Measurements from ENCODE around the gene TBXT. TPM values are rescaled to one million over a fixed set of nuclear protein-coding genes. Genes with fewer than 3 reads are reported as not detected.
"Not testable (repeated sequence)": the region's sequence is repeated elsewhere in the genome, so short reads cannot be mapped to it uniquely, and the experiment has no call there.

TBXT gene, protein sequence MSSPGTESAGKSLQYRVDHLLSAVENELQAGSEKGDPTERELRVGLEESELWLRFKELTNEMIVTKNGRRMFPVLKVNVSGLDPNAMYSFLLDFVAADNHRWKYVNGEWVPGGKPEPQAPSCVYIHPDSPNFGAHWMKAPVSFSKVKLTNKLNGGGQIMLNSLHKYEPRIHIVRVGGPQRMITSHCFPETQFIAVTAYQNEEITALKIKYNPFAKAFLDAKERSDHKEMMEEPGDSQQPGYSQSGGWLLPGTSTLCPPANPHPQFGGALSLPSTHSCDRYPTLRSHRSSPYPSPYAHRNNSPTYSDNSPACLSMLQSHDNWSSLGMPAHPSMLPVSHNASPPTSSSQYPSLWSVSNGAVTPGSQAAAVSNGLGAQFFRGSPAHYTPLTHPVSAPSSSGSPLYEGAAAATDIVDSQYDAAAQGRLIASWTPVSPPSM
- polyA plus RNA-seq (2013, experiment 1 of 2; ENCODE audit: insufficient read length) = not detected
- polyA plus RNA-seq (2013, experiment 2 of 2; ENCODE audit: insufficient read length) = not detected

DNA sequence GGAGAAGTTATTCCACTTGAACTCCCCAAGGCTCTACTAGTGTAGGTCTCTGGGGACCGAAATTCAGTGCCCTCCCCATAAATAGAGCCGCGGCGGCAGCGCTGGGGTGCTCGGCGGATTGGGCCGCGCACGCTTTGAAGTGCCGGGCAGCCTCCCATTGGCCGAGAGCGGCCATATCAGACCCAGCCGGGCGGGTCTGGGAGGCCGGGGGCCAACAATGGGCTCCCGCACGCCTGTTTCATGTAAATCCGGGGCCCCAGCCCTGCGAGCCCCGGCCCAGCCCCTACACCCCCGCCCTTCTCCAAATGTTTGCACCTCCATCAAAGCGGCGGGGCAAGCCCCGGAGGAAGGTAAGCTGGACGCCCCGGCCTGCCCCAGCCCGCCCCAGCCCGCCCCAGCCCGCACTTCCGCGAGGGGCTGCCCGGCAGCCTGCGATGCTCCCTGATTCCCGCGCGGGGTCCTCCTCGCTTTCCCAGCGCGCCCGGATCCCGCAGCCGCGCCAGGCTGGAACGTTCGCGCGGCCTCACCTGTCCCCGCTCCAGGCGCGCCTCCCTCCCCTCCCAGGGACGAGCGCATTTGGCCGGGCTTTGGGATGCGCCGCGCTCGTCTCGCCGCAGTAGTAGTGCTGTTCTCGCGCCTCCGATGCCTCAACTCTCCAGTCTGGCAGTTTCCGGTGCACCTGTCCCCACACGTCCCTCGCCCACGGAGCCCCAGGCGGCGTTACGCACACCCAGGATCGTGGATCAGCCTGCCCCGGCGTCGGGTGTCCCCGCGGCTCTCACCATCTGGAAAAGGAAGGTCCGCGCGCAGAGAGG, at the start of gene TBXT:
Gene TBXT, minus strand, starts transcription at position 51 of the 815 bp plus-strand sequence. CDS start 260 bp downstream, outside the sequence.
- no peak for DNase-seq

DNA sequence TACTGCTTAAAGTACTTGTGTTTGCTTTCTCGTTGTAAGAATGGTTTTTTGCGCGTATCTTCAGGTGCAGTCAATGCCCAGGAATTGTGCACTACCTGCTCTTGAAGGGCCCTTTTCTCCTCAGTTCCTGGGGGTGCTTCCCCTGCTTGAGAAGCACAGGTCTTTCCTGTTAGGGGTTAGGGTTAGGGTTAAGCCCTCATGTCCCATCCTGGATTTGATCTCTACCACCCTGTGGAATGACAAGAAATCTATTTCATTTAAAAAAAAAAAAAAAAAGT, 39.6 kb upstream of the TBXT start:
- DNase-seq = no peak

DNA sequence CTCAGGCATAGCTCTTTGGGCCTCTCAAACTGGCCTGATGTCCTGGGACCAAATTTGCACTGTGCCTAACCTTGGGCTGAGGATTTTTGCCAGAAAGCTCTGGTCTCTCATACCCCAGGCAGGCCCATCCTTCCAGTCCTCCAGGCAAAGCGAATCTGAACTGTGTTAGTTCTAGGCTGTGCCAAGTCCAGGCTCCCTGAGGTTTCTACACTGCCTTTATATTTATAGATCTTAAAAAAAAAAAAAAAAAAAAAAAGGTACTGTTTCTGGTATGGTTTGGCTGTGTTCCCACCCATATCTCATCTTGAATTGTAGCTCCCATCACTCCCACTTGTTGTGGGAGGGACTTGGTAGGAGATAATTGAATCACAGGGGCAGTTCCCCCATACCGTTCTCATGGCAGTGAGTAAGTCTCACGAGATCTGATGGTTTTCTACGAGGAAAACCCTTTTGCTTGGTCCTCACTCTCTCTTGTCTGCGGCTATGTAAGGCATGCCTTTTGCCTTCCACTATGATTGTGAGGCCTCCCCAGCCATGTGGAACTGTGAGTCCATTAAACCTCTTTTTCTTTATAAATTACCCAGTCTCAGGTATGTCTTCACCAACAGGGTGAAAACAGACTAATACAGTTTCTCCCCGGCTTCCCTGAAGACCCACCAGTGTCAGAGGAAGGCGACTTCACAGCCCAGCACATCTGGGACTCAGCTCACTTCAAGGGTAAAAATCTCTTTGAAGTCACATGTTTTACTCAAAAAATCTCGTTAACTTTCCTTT, 39.0 kb upstream of the TBXT start:
- no peak for DNase-seq

DNA sequence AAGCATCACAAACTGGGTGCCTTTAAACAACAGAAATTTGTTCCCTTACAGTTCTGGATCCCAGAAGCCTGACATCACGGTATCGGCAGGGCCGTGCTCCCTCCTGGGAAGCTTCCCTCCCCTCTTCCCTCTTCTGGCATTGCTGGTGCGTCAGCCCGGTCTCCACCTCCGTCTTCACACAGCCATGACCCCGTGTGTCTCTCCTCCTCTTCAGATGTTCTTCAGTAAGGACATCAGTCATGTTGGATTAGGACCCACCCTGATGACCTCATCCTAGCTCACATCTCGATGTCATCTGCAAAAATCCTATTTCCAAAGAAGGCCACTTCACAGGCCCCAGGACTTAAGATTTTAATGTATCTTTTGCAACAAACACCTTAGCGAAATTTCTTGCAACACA, 38.4 kb upstream of the TBXT start:
- no peak for DNase-seq

DNA sequence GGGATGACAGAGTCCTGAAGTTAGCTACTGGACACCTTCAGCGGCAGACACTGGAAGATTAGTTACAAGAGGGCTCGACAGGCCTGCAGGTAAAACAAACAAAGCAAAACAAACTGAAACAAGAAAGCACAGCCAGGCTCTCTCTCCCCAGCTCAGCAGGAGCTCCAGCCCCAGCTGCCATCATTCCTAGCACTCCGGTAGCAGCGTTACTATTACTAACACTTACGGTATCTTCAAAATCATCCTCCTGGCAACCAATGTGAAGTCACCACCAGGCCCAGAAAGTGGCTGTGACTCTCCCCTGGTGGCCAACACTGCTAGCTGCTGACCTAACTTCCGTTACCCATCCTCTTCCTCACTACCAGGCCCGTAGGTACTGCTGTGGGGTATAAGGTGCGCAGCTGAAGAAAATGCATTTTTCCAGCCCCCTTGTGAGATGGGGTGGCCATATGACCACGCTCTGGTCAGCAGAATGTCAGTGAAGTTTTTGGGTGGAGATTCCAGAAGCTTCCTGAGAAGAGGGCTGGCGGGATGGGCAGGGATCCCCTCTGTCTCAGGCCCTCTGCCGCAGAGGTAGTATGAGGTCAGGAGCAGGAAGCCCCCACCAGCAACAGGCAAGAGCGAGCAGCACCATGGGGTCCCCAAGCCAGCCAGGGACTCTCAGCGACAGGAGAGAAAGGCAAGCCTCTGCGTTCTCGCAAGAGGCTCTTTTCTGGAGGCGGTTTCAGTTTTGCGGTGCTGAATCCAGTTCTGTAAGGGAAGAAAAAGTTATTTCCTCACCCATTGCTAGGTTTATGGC, 37.4 kb upstream of the TBXT start:
- no peak for DNase-seq

DNA sequence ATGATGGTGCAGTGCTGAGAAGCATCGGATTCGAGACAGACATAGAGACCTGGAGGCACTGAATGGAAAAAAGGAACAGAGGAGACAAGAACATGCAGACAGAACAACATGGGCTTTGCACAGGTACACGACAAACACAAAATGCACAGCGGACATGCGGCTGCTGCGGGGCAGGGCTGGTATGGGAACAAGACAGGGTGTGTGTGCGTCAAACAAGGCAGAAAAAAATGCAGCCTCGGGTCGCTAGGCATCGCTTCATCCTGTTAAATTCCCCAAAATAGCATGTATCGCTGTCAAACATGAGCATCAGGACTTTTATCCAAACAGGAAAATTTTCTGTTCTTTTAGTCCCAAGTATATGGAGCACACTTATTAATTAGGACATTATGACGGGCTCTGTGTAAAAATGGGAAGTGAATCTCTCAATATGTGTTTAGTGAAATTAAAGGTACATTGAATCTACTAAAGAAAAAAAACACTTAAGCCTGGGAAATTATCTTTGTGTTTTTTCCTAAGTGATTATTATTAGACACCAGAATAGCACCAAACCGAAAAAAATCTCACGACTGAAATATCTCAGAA, 36.1 kb upstream of the TBXT start:
- no peak for DNase-seq

DNA sequence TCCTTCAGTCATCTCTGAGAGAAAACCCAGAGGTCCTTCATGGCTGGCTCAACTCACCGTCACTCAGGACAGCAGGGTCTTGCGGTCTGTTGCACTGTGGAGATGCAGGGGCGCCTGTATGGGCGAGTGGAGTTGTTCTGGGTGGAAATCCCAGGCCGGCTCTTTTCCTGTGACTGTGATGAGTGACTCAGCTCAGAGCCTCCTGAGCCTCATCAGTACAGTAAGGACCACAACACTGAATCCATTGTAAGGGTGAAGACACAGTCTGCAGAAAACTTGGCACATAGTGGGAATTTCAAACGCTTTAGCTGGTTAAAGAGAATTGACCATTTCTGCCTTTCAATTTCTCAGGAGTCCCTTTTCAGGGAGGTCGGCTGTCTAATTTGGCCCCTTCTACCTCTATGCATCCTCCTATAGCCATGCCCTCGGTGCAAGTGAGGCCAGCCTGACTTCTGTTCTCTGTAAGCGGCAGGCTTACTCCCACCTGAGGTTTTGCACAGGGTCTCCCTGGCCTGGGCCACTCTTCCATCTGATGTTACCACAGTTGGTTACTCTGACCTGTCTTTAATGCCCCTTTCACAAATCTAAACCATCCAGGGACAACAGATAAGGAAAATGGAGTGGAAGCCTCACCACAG, 35.5 kb upstream of the TBXT start:
- DNase-seq = no peak

DNA sequence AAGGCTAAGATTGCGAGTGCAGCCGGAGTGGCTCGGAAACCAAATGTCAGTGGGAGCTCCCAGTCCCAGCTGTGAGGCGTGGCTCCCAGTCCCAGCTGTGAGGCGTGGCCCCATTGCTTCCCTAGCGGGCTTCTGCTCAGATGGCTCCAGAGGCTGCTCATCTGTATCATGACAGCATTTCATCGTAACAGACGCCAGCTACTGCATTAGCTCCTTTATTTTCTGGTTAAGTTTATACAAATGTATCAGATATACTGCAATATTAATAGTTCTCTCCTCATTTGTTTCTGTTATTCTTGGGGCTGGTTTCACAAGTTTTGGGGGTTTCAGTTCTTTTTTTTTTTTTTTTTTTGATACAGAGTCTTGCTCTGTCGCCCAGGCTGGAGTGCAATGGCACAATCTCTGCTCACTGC, 34.7 kb upstream of the TBXT start:
- DNase-seq = no peak

DNA sequence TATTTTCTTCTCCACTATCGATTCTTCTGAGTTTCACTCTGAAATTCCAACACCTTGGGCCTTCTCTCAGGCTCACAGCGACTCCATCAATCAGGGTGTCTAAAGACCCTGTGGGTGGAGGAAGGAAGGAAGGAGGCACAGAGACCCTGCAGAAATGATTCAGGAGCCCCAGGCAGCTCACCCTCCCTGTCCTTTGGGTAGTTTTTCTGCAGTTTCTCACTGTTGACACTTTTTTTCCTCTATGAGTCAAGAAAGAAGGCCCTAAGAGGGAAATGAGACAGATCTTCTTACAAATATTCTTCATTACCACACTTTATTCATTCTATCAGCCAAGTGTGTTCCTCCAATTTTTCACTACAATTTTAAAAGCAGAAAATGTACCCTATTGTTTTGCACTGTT, 34.2 kb upstream of the TBXT start:
- DNase-seq = no peak

DNA sequence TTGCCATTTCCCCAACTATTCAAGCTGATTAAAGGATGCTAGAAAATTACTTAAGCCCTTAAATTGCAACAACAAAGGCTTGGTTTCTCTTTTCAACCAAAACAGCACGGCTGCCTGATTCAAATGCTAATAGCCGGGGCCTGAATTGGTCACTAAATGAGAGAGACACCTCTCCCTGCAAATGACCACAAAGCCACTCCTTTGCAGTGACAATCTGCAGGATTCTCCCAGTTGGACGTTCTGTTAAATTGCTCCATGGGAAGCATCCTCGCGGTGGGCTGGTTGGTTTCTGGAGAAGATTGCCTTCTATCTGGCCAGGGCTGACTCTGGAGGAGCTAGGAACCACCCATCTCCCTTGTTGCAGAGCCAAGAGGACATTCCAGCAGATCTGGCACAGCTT, 29.7 kb upstream of the TBXT start:
- no peak for DNase-seq

DNA sequence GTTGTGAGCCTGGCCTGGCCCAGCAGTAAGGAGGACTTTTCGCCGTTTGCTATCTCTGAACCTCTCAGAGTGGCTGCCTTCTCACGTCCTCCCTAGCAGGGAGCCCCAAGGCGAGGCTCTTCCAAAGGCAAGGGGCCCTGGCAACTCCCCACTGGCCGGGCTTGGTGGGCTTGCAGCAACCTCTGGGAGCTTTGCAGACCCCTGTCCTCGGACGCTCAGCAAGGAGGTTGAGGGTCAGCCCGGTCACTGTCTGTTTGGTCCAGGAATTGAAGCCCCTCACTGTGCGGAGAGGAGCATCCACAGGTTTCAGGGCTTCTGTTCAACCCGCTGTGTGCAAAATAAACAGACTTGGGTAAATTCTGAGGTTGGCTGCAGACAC, 28.2 kb upstream of the TBXT start:
- no peak for DNase-seq

DNA sequence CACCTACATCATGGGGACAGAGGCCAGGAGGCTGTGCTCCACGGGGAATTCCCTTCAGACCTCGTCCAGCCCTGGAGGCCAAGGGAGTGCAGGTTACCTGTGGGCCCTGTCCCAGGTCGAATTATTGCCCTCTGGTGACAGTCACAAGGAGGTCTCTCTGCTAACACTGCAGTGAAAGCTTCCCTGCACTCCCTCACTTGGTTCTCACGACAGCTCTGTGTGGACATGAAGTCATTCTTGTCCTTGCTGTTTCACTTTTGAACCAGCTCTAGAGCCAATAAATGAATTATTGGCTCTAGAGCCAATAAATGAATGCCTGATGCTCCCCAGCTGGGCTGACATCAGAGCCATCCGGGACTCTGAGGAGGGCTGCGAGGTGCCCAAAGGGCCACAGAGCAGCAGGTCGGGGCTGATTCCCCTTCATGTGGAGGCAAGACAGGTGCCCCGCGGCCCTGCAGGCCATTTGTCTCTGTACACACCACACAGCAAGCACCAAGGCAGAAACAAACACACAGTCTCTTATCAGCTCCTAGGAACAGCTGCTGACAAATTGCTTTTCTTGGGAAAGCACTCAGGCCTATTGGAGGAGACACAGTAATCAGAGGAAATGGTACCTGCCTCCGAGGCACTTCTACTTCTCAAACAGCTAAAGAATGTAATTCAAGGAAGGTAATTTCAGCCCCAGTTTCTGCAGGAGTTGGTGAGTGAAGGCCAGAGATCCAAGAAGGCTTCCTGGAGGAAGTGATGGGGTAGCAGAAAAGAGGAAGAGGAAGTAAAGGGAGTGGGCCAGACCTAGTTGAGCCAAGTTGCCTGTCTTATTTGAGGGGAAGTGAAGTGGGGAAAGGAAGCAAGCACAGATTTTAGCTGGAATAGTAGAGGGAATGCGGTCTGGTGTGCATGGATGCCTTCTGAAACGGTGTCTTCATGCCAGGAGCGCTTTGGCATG, 27.5 kb upstream of the TBXT start:
- DNase-seq = no peak

DNA sequence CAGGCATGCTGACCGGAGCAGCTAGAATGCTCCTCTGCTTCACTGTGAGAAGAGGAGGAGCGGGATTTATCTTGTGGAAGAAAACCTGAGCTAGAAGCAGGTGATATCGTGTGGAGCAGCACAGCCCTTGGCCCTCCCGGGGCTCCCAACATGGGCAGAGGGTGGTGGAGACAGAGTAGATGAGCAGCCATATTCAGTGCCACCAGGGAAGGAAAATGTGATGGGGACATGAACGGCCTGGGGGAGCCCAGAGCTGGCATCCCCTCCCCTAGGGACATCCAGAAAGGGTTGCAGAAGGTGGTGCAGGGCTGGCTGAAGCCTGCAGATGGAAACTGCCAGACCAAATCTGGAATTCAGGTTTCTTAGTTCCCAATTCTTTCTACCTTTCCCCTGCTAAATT, 24.9 kb upstream of the TBXT start:
- no peak for DNase-seq

DNA sequence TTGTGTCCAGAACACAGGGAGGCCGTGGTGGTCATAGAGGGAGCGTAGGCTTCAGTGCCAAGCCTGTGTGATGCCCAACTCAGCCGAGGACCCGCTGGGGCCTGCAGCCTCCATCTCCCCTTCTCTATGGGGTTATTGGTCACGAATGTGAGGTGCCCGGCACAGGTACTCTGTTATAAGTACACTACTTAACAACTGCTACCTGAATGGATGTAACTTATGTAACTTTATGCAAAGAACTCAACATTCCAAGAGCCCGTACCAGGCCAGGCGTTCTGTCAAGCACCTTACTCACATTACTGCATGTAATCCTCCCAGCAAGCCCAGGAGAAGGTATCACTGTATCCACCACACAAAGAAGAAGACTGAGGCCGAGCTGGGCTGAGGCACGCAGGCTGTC, 24.5 kb upstream of the TBXT start:
- no peak for DNase-seq

DNA sequence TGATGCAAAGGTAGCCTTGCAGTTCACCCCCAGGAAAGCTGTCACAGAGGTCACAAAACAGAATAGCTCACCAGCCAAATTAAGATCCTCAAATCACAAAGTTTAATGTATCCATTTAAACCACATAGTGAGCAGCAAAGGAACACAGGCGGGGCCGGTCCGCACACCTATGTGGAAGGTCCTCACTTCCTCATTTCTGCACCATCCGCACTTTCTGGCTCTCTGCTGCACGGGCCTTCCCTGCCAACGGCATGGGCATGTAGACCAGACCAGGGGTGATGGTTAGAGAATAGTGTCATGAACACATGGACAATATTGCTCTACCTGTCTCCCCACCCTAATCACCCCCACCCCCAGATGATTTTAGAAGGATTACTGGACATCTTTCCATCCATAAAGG, 12.1 kb upstream of the TBXT start:
- no peak for DNase-seq

DNA sequence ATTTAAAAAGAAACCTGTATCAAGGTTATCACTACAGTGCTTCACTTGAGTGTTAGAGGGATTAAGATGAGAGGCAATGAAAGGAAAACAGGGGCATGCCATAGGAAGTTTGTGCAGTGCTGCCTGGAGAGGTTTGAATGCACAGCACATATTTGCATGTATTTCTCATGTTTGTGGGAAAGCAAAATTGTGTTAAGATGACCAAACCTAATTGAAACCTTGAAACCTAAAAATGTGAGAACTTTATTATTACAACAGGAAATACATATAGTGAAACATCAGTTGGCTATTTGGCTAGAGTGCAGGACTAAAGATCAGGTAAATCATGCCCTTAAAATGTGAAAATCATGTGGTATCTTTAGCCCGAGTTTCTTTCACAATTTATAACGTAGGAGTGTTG, 8.5 kb upstream of the TBXT start:
- DNase-seq = no peak

DNA sequence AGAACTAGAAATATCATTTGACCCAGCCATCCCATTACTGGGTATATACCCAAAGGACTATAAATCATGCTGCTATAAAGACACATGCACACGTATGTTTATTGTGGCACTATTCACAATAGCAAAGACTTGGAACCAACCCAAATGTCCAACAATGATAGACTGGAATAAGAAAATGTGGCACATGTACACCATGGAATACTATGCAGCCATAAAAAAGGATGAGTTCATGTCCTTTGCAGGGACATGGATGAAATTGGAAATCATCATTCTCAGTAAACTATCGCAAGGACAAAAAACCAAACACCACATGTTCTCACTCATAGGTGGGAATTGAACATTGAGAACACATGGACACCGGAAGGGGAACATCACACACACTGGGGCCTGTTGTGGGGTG, 7.4 kb upstream of the TBXT start:
- not testable (repeated sequence) for DNase-seq

DNA sequence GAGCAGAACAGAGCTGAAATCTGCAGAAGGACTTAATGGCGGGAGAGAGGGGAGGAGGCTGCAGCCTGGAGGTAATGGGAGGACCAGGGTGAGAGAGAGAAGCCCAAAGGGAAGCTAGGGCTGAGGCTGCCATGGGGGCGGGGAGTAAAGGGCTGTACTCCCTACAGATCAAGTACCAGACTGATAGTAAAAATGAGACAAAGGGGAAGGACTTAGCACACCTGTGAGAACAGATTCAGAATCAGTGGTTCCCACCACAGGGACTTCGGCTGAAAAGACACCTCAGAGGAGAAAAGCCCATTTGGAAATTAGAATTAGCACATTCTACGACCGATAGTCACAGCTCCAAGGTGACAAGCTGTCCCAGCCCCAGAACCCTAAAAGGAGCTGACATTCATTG, 6.4 kb upstream of the TBXT start:
- DNase-seq = no peak

DNA sequence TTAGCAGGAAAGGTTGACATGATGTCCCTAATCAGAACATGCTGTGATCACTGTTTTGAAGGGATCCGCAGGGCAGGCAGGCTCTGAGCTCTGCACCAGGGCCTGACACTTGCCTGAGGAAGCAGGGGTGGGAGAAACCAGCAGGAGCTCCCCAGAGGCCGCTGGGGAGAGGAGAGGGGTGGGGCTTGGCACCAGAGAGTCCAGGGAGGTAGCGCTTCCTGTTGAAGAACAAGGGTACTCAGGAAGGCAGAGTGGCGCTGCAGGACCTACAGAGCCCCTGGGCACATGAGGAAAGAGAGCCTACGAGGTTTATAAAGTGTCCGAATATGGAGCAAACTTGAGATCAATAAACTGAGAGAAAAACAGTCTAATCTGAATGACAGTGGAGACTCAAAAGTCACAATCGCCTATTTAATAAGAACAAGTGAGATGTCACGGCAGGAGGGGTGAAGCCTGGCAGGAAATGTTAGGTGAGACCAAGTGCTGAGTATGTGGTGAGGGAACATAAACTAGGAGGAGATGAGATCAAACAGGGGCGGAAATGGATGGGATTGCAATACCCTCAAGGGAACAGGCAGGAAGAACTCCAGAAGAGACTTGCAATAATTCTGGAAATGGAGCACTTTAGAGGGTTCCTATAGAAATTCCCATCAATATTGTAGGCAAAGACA, 5.8 kb upstream of the TBXT start:
- DNase-seq = peak; percentile 4

DNA sequence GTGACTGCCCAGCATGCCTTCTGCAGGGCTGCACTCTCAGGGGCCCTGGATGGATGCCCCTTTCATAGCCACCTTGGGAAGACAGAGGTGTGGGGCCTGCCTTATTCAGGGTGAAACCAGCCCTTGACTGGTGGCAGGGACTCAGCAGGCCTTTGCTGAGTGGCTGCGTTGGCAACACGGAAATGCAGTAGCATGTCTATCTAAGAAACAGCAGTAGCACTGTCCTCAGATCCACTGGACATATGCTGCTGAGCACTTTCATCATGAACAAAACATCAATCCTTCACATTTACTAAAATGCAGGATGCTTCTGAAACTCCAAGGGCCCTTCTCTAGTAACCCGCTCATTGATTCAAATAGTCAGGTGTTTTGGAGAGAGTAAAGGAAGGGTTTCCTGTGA, 4.9 kb upstream of the TBXT start:
- DNase-seq = no peak

Data from fibroblast of skin of back (primary cell).